Activated CD8-positive, alpha-beta T cell treated with anti-CD3 and anti-CD28 coated beads for 36 hours (primary cell): ENCODE data around the gene POLR2C. TPM values are rescaled to one million over a fixed set of nuclear protein-coding genes. Genes with fewer than 3 reads are reported as not detected.

Source experiments
- ATAC-seq: fragments of 200-7000 bp; cut with Tn5 transposase; one replicate; pipeline ENCODE4 v1.10.0; 2021; ENCODE audit warnings: mild to moderate bottlenecking, moderate library complexity
- CTCF ChIA-PET: fragments of 350-600 bp; sonication (Branson Sonifier 250); formaldehyde crosslinking; loops from one replicate; lab custom pipeline; 2021; ENCODE audit warnings: antibody characterized with exemption; lab: Charles Lee
- POLR2A ChIA-PET: fragments of 350-600 bp; sonication (Branson Sonifier 250); formaldehyde crosslinking; loops from one replicate; lab custom pipeline; 2021; ENCODE audit warnings: antibody characterized with exemption; lab: Charles Lee
- DNase-seq: peaks from one replicate; pipeline ENCODE4 v3.0.0-alpha.2; 2020
- H3K27ac Mint-ChIP-seq: one replicate; pipeline ENCODE4 v1.8.0; 2021; ENCODE audit warnings: mild to moderate bottlenecking, mixed read lengths
- H3K27me3 Mint-ChIP-seq: one replicate; pipeline ENCODE4 v1.8.0; 2021; ENCODE audit warnings: mixed read lengths
- H3K36me3 Mint-ChIP-seq: one replicate; pipeline ENCODE4 v1.8.0; 2021; ENCODE audit warnings: low read depth, mixed read lengths
- H3K4me1 Mint-ChIP-seq: one replicate; pipeline ENCODE4 v1.8.0; 2021; ENCODE audit warnings: low read depth, mixed read lengths
- H3K4me3 Mint-ChIP-seq: one replicate; pipeline ENCODE4 v1.8.0; 2021; ENCODE audit warnings: mild to moderate bottlenecking, moderate library complexity, mixed read lengths
- H3K9me3 Mint-ChIP-seq: one replicate; pipeline ENCODE4 v1.8.0; 2021; ENCODE audit warnings: mixed read lengths
- intact Hi-C: fragments of 100-400 bp; cut with micrococcal nuclease; formaldehyde crosslinking; loops from one replicate; pipeline ENCODE4 v1.10.0; 2022
- total RNA-seq, 2 experiments: library from RNA; stranded (reverse); gene quantifications; one replicate each; pipeline ENCODE4 v1.2.3, GENCODE V29; 2021
- TF ChIP-seq, protein P1 (sequence below): fragments of 200-600 bp; IDR thresholded peaks from one replicate; pipeline ENCODE4 v1.8.0; 2022; ENCODE audit warnings: antibody characterized with exemption, mild to moderate bottlenecking

POLR2C gene
- total RNA-seq, 2 experiments from 2014 or later = 62.4 to 63.0 TPM

DNA sequence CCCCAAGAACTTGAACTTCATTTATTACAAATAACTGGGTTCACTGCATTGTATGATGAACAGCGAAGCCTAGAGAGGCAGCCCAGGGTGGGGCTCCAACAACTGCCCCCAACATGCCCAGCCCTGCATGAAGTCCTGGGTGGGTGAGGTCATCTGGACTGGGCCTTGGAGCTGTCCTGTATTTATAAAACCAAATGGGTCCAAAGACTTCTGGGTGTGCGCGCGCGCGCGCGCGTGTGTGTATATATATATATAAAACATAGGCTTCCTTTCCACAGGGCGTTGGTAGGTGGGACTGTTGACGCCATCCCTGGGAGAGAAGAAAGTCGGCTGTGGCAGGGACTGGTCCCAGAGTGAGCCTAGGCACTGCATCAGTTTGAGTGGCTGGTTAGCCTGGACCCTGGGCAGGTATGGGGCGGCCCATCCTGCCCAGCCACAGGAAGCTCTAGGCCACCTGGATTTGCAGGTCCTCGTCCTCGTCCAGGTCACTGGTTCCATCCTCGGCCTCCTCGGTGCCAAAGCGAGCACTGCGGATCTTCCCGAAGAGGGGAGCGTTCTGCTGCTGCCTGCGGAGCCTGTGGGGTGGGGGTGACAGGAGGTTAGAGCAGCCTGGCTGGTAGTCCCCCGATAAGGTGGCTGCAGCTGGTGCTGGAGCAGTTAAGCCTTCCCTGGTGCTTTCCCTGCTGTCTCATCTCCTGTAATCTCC lies 50.0 kb downstream of the POLR2C start:
- CTCF ChIA-PET = interaction anchor here (0.8 to 4.1 kb wide), 4 partner anchors 8 to 94 kb away, joined by 3 to 24 read pairs (median 4); no protein-coding TSS in a partner anchor
- no peaks in the 10 kb centered on the region for H3K4me1 Mint-ChIP-seq
- no peaks in the 10 kb centered on the region for H3K36me3 Mint-ChIP-seq
- POLR2A ChIA-PET = interaction anchor here (1.0 to 1.2 kb wide), 2 partner anchors 18 to 20 kb away, joined by 3 to 4 read pairs; no protein-coding TSS in a partner anchor
- no peak overlapping the region for H3K27ac Mint-ChIP-seq
- DNase-seq (no peak), ATAC-seq (no peak)
- TF ChIP-seq, protein P1, sequence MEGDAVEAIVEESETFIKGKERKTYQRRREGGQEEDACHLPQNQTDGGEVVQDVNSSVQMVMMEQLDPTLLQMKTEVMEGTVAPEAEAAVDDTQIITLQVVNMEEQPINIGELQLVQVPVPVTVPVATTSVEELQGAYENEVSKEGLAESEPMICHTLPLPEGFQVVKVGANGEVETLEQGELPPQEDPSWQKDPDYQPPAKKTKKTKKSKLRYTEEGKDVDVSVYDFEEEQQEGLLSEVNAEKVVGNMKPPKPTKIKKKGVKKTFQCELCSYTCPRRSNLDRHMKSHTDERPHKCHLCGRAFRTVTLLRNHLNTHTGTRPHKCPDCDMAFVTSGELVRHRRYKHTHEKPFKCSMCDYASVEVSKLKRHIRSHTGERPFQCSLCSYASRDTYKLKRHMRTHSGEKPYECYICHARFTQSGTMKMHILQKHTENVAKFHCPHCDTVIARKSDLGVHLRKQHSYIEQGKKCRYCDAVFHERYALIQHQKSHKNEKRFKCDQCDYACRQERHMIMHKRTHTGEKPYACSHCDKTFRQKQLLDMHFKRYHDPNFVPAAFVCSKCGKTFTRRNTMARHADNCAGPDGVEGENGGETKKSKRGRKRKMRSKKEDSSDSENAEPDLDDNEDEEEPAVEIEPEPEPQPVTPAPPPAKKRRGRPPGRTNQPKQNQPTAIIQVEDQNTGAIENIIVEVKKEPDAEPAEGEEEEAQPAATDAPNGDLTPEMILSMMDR = no peak
- no peaks in the 10 kb centered on the region for H3K9me3 Mint-ChIP-seq
- H3K4me3 Mint-ChIP-seq = no peak overlapping the region
- H3K27me3 Mint-ChIP-seq = no peaks in the 10 kb centered on the region
- intact Hi-C loops = loop anchor here (10.0 kb wide), 1 partner anchor 208 kb away; no protein-coding TSS in a partner anchor

DNA sequence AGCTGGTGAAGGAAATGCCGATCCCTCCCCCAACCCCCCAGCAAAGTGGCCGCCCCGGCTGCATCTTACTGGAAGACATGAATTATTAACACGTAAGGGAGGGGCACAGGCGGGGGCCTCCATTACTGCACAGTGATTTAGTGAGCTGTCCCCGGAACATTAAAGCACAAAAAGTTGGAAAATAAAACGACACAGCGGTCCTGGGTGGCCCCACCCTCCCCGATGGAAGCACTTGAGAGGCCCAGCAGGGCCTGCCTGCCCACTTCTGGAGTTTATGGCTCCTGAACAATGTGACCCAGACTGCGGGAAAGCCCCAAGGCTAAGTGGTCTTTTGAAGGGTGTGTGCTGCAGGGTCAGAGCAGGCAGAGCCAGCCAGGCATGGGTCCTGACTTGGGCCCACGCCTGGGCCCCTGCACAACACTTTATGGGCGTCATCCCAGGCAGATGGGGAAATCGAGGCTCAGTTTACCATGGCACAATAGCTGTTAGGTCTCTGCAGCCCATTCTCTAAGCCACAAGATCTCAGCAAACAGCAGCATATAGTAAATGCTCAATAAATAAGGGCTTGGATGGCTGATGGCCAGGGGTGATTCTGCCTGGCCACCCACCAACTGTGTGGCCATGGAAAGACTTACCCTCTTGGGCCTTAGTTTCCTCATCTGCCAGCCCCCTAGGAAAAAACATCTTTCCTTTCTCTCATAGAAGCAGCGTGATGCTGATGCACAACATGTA lies 51.1 kb downstream of the POLR2C start:
- Mint-ChIP-seq H3K36me3 (peaks cover 2% of the 10 kb centered on the region), H3K4me3 (no peak overlapping the region), H3K9me3 (no peaks in the 10 kb centered on the region), H3K4me1 (no peaks in the 10 kb centered on the region), H3K27ac (no peak overlapping the region), H3K27me3 (no peaks in the 10 kb centered on the region)
- ChIA-PET CTCF (interaction anchor here (1.1 to 1.8 kb wide), 4 partner anchors 9 to 95 kb away, joined by 3 to 5 read pairs (median 4); no protein-coding TSS in a partner anchor), POLR2A (interaction anchor here (0.8 to 1.2 kb wide), 3 partner anchors 17 to 39 kb away, joined by 3 read pairs; no protein-coding TSS in a partner anchor)
- ATAC-seq = no peak
- DNase-seq = no peak
- intact Hi-C loops = loop anchor here (10.0 kb wide), 1 partner anchor 209 kb away; no protein-coding TSS in a partner anchor
- TF ChIP-seq, protein P1 = no peak

DNA sequence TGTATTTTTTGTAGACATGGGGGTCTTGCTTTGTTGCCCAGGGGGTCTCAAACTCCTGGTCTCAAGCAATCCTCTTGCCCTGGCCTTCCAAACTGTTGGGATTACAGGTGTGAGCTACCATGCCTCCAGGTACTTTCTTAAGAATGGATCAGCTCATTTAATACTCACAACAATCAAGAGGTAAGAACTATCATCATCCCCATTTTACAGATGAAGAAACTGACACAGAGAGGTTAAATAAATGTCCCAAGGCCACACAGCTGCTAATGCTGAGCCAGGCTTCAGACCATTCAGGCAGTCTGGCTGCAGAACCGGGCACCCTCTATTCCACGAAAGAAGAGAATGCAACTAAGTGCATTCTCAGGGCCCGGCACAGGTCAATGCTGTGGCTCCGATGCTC lies 51.9 kb downstream of the POLR2C start:
- ATAC-seq (no peak), DNase-seq (no peak)
- peaks cover 2% of the 10 kb centered on the region for H3K36me3 Mint-ChIP-seq
- intact Hi-C loops = loop anchor here (10.0 kb wide), 1 partner anchor 210 kb away; no protein-coding TSS in a partner anchor
- no peak overlapping the region for H3K4me3 Mint-ChIP-seq
- no peaks in the 10 kb centered on the region for H3K27me3 Mint-ChIP-seq
- no peaks in the 10 kb centered on the region for H3K4me1 Mint-ChIP-seq
- ChIA-PET CTCF (interaction anchor here (1.2 to 1.8 kb wide), 3 partner anchors 9 to 95 kb away, joined by 3 to 5 read pairs (median 4); no protein-coding TSS in a partner anchor), POLR2A (no interaction called here)
- H3K27ac Mint-ChIP-seq = no peak overlapping the region
- no peaks in the 10 kb centered on the region for H3K9me3 Mint-ChIP-seq
- TF ChIP-seq, protein P1 = no peak

DNA sequence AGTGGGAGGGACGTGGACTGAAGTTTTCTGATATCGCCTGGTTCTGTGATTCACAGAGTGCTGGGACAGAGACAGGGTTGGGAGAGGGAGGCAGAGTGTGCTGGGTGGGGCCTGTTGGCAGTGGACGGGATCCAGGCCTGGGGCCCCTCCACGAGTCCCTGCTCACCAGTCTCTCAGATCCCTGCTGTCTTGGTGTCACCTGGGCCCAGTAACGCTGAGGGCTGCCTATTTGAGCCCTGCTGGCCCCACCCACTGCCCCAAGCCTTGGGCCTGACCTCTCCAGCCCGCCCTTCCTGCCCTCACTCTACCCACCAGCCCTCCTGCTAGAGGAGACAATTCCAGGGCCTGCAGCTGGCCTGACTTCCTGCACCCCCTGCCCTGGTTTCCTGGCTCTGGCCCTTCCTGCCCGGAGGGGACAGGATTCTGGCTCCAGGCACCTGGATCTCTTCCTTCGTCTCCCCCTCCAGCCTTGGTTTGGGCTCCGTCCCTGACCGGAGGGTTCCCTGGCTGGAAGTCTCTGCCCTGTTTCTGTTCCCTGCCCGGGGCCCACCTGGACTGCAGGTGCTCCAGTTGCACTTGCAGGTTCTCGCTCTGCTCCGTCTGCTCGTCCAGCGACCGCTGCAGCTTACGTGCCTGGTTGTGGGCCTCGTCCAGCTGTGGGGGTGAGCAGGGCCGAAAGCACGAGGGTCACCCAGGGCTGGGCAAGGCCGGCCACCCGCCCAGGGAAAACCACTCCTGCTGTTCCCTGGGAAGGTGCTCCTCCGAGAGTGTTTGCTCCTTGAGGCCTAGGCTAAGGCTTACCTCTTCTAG lies 52.5 kb downstream of the POLR2C start:
- Mint-ChIP-seq H3K36me3 (peaks cover 2% of the 10 kb centered on the region), H3K4me3 (no peak overlapping the region), H3K27me3 (no peaks in the 10 kb centered on the region), H3K27ac (no peak overlapping the region), H3K4me1 (peaks cover under 1% of the 10 kb centered on the region), H3K9me3 (no peaks in the 10 kb centered on the region)
- TF ChIP-seq, protein P1 = no peak
- DNase-seq = no peak
- intact Hi-C loops = loop anchor here (10.0 kb wide), 1 partner anchor 210 kb away; no protein-coding TSS in a partner anchor
- ChIA-PET POLR2A (no interaction called here), CTCF (interaction anchor here (1.2 to 1.8 kb wide), 2 partner anchors 40 to 96 kb away, joined by 3 to 4 read pairs; no protein-coding TSS in a partner anchor)
- ATAC-seq = no peak
